ENCODE measurements around the gene DCUN1D4. TPM values are rescaled to one million over a fixed set of nuclear protein-coding genes. Genes with fewer than 3 reads are reported as not detected.

DCUN1D4 gene
- total RNA-seq, 4 donors from 2014 or later, result 38.2 to 109 (median 88.1) TPM

GRCh38 chr4:51862781-51863180, 19.8 kb downstream of the DCUN1D4 start:
- no peak for DNase-seq
- no peaks in the 10 kb centered on the region for H3K9me3 ChIP-seq
- H3K36me3 ChIP-seq, result no peaks in the 10 kb centered on the region
- intact Hi-C loops (cut with DNase I; ENCODE audit: low total_unique reads), result no loop called here
- H3K4me3 ChIP-seq, result no peak overlapping the region
- no peaks in the 10 kb centered on the region for H3K4me1 ChIP-seq
- TF ChIP-seq POLR2A (IDR thresholded peaks at IDR 0.05) (no peak), CTCF (IDR thresholded peaks at IDR 0.05) (no peak)
- H3K27ac ChIP-seq, result no peak overlapping the region
- H3K27me3 ChIP-seq, result no peaks in the 10 kb centered on the region

- no peak overlapping the region for H3K27ac ChIP-seq
These were observed 22.8 kb downstream of the DCUN1D4 start for GRCh38 chr4:51865717-51866116.

GRCh38 chr4:51866835-51867234, 23.9 kb downstream of the DCUN1D4 start:
- DNase-seq, result no peak
- no peaks in the 10 kb centered on the region for H3K27me3 ChIP-seq
- TF ChIP-seq POLR2A (IDR thresholded peaks at IDR 0.05) (no peak), CTCF (IDR thresholded peaks at IDR 0.05) (no peak)
- intact Hi-C loops (cut with DNase I; ENCODE audit: low total_unique reads), result no loop called here
- no peak overlapping the region for H3K4me3 ChIP-seq
- no peaks in the 10 kb centered on the region for H3K4me1 ChIP-seq
- no peaks in the 10 kb centered on the region for H3K9me3 ChIP-seq
- H3K27ac ChIP-seq, result no peak overlapping the region
- H3K36me3 ChIP-seq, result no peaks in the 10 kb centered on the region

More at GRCh38 chr4:51865717-51866116, 22.8 kb downstream of the DCUN1D4 start:
- Histone ChIP-seq H3K36me3 (no peaks in the 10 kb centered on the region), H3K27me3 (no peaks in the 10 kb centered on the region), H3K9me3 (no peaks in the 10 kb centered on the region), H3K4me1 (no peaks in the 10 kb centered on the region), H3K4me3 (no peak overlapping the region)
- no peak for DNase-seq
- TF ChIP-seq POLR2A (IDR thresholded peaks at IDR 0.05) (no peak), CTCF (IDR thresholded peaks at IDR 0.05) (no peak)
- intact Hi-C loops (cut with DNase I; ENCODE audit: low total_unique reads), result no loop called here

GRCh38 chr4:51867689-51868448, 24.9 kb downstream of the DCUN1D4 start:
- no peak for DNase-seq
- Histone ChIP-seq H3K4me3 (no peak overlapping the region), H3K9me3 (no peaks in the 10 kb centered on the region), H3K27me3 (no peaks in the 10 kb centered on the region), H3K4me1 (no peaks in the 10 kb centered on the region), H3K27ac (no peak overlapping the region), H3K36me3 (no peaks in the 10 kb centered on the region)
- TF ChIP-seq POLR2A (IDR thresholded peaks at IDR 0.05) (no peak), CTCF (IDR thresholded peaks at IDR 0.05) (no peak)
- intact Hi-C loops (cut with DNase I; ENCODE audit: low total_unique reads), result no loop called here

GRCh38 chr4:51868449-51868847, 25.5 kb downstream of the DCUN1D4 start:
- TF ChIP-seq CTCF (IDR thresholded peaks at IDR 0.05) (no peak), POLR2A (IDR thresholded peaks at IDR 0.05) (no peak)
- H3K27ac ChIP-seq, result no peak overlapping the region
- no peaks in the 10 kb centered on the region for H3K27me3 ChIP-seq
- DNase-seq, result no peak
- no peaks in the 10 kb centered on the region for H3K36me3 ChIP-seq
- intact Hi-C loops (cut with DNase I; ENCODE audit: low total_unique reads), result no loop called here
- H3K4me3 ChIP-seq, result no peak overlapping the region
- H3K4me1 ChIP-seq, result no peaks in the 10 kb centered on the region
- H3K9me3 ChIP-seq, result no peaks in the 10 kb centered on the region
